Gastrocnemius medialis (tissue), 4 donors: ENCODE data around the gene POLR3K. TPM values are rescaled to one million over a fixed set of nuclear protein-coding genes. Genes with fewer than 3 reads are reported as not detected.

Experiments used
- ATAC-seq, 2 donors: fragments of 150-250 bp; one replicate each; pipeline ENCODE4 v1.9.1; 2016
- DNase-seq, 2 donors: peaks; one replicate each; pipeline ENCODE4 v3.0.0-alpha.2; 2019
- H3K27ac ChIP-seq, 4 donors: fragments of 200-600 bp; sonication (generic); 1 replicate in 1 of 4; 2 replicates in 3 of 4; pipeline ENCODE4 v1.5.1; 2016 to 2018; ENCODE audit warnings: mild to moderate bottlenecking in 2 of 4, moderate library complexity in 1 of 4
- H3K27me3 ChIP-seq, 3 donors: fragments of 200-600 bp; sonication (generic) in 2 of 3; 1 replicate in 1 of 3; 2 replicates in 2 of 3; pipeline versions ENCODE4 v1.5.1 to v1.6.0; 2016 to 2019; ENCODE audit warnings: mild to moderate bottlenecking in 1 of 3, moderate library complexity in 1 of 3
- H3K36me3 ChIP-seq, 2 donors: fragments of 200-600 bp; sonication (generic) in 1 of 2; one replicate each; pipeline ENCODE4 v1.5.1; 2017 to 2018
- H3K4me1 ChIP-seq, 2 donors: fragments of 200-600 bp; sonication (generic) in 1 of 2; one replicate each; pipeline ENCODE4 v1.5.1; 2016 to 2017; ENCODE audit warnings: mild to moderate bottlenecking in 2 of 2
- H3K4me3 ChIP-seq, 4 donors: fragments of 200-600 bp; sonication (generic) in 3 of 4; 1 replicate in 1 of 4; 2 replicates in 3 of 4; pipeline ENCODE4 v1.5.1; 2016 to 2019; ENCODE audit warnings: mild to moderate bottlenecking in 2 of 4
- H3K9me3 ChIP-seq, 3 donors: fragments of 200-600 bp; sonication (generic) in 2 of 3; 1 replicate in 1 of 3; 2 replicates in 2 of 3; pipeline ENCODE4 v1.5.1; 2016 to 2019
- CTCF ChIP-seq, 5 experiments: fragments of 450-650 bp in 3 of 5; fragments of 200-600 bp in 2 of 5; sonication (generic) in 2 of 5; IDR thresholded peaks in 4 of 5; conservative IDR thresholded peaks in 1 of 5; 1 replicate in 4 of 5; 2 replicates in 1 of 5; pipeline ENCODE4 v1.5.1; 2016 to 2019; ENCODE audit warnings: antibody characterized with exemption in 5 of 5, mild to moderate bottlenecking in 3 of 5, moderate library complexity in 3 of 5
- POLR2A ChIP-seq, 2 donors: fragments of 450-650 bp; IDR thresholded peaks; one replicate each; pipeline ENCODE4 v1.6.1; 2017; ENCODE audit warnings: antibody characterized with exemption in 2 of 2, mild to moderate bottlenecking in 2 of 2, moderate library complexity in 2 of 2
- in situ Hi-C, 4 donors: fragments of 200-750 bp; cut with MboI; loops; one replicate each; pipeline versions ENCODE4 v1.15.0 to v1.8.0; 2017; ENCODE audit warnings: low sequenced_read_pairs in 4 of 4
- intact Hi-C: fragments of 100-400 bp; cut with DNase I; formaldehyde crosslinking; loops from one replicate; pipeline ENCODE4 v1.15.1; 2023; ENCODE audit warnings: low total_unique reads
- total RNA-seq, 4 donors: library from RNA; depleted of rRNA; stranded (reverse); fragments of >200 nt; gene quantifications; one replicate each; pipeline versions ENCODE4 v1.1.0 to v1.2.3, GENCODE V29; 2016

Gene POLR3K
- total RNA-seq, 4 donors from 2014 or later = 2.2 to 3.7 (median 2.9) TPM

- Histone ChIP-seq H3K27me3 (no peaks in the 10 kb centered on the region), H3K4me3 (peak overlapping the region; percentile 77 to 86 (median 78)), H3K9me3 (no peaks in the 10 kb centered on the region), H3K36me3 (peaks cover 0 to 14% of the 10 kb centered on the region in 2 donors), H3K4me1 (peaks cover 28 to 48% of the 10 kb centered on the region in 2 donors), H3K27ac (peak overlapping the region; percentile 80 to 93 (median 92))
- peak in 1 of 2 donors; percentile 16 for ATAC-seq
- in situ Hi-C loops (no loop called here), intact Hi-C loops (no loop called here)
- TF ChIP-seq POLR2A (IDR thresholded peaks at IDR 0.05) (no peak), CTCF (IDR thresholded peaks at IDR 0.05 in 4 of 5, conservative IDR thresholded peaks at IDR 0.05 in 1 of 5) (no peak)
- DNase-seq = no peak
Measured at GRCh38 chr16:77273-77806, 23.9 kb upstream of the POLR3K start.

- TF ChIP-seq POLR2A (IDR thresholded peaks at IDR 0.05) (peak in 1 of 2 donors; percentile 24), CTCF (IDR thresholded peaks at IDR 0.05 in 4 of 5, conservative IDR thresholded peaks at IDR 0.05 in 1 of 5) (no peak)
- DNase-seq (peak; percentile 58 to 75), ATAC-seq (peak in 1 of 2 donors; percentile 7)
- in situ Hi-C loops (no loop called here), intact Hi-C loops (no loop called here)
- H3K27ac ChIP-seq = peak overlapping the region; percentile 80 to 93 (median 92)
- no peaks in the 10 kb centered on the region for H3K27me3 ChIP-seq
- peaks cover 0 to 14% of the 10 kb centered on the region in 2 donors for H3K36me3 ChIP-seq
- no peaks in the 10 kb centered on the region for H3K9me3 ChIP-seq
- peaks cover 28 to 48% of the 10 kb centered on the region in 2 donors for H3K4me1 ChIP-seq
- peak overlapping the region; percentile 77 to 86 (median 78) for H3K4me3 ChIP-seq
Measured at GRCh38 chr16:76535-77272, 23.3 kb upstream of the POLR3K start.

GRCh38 chr16:75580-76501, 22.4 kb upstream of the POLR3K start:
- in situ Hi-C loops (no loop called here), intact Hi-C loops (no loop called here)
- TF ChIP-seq POLR2A (IDR thresholded peaks at IDR 0.05) = no peak
- TF ChIP-seq CTCF (IDR thresholded peaks at IDR 0.05 in 4 of 5, conservative IDR thresholded peaks at IDR 0.05 in 1 of 5) = no peak
- H3K4me1 ChIP-seq = peaks cover 37 to 56% of the 10 kb centered on the region in 2 donors
- H3K27ac ChIP-seq = peak overlapping the region; percentile 80 to 93 (median 92)
- peak overlapping the region in 1 of 4 donors; percentile 77 for H3K4me3 ChIP-seq
- peaks cover 0 to 12% of the 10 kb centered on the region in 2 donors for H3K36me3 ChIP-seq
- H3K9me3 ChIP-seq = no peaks in the 10 kb centered on the region
- DNase-seq (peak; percentile 67 to 79), ATAC-seq (peak in 1 of 2 donors; percentile 8)
- H3K27me3 ChIP-seq = no peaks in the 10 kb centered on the region

- peak overlapping the region; percentile 80 to 93 (median 92) for H3K27ac ChIP-seq
- DNase-seq (no peak), ATAC-seq (no peak)
- H3K27me3 ChIP-seq = no peaks in the 10 kb centered on the region
- H3K4me1 ChIP-seq = peaks cover 47 to 66% of the 10 kb centered on the region in 2 donors
- H3K9me3 ChIP-seq = no peaks in the 10 kb centered on the region
- in situ Hi-C loops = no loop called here
- peaks cover 0 to 6% of the 10 kb centered on the region in 2 donors for H3K36me3 ChIP-seq
- TF ChIP-seq POLR2A (IDR thresholded peaks at IDR 0.05) (no peak), CTCF (IDR thresholded peaks at IDR 0.05 in 4 of 5, conservative IDR thresholded peaks at IDR 0.05 in 1 of 5) (no peak)
- H3K4me3 ChIP-seq = no peak overlapping the region
- intact Hi-C loops = no loop called here
Measured at GRCh38 chr16:74747-75334, 21.4 kb upstream of the POLR3K start.
